ENCODE data around the gene LYZL1.

DNA sequence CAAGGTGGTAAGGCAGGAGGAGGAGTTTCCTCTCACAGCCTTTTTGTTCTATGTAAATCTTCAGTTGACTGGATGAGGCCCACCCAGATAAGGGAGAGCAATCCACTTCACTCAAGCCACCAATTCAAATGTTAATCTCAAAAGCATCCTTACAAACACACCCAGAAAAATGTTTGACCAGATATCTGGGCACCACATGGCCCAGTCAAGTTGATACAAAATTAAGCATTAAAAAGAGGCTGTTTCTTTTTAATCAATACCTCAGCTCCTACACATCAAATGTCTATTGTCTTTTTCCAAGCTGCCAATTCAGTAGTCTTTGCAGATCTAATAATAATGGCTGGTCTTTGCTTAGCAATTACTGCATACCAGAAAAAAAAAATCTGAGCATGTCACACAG lies 18.0 kb upstream of the LYZL1 start:
- TF ChIP-seq POLR2AphosphoS5 (IDR thresholded peaks at IDR 0.05; ENCODE audit: low read depth), result no peak
- no peak for TF ChIP-seq SPI1 (IDR thresholded peaks at IDR 0.05; ENCODE audit: borderline replicate concordance, low read depth)

Measured in HL-60 (cell line).